ENCODE results near the gene ADGRA3.

DNA sequence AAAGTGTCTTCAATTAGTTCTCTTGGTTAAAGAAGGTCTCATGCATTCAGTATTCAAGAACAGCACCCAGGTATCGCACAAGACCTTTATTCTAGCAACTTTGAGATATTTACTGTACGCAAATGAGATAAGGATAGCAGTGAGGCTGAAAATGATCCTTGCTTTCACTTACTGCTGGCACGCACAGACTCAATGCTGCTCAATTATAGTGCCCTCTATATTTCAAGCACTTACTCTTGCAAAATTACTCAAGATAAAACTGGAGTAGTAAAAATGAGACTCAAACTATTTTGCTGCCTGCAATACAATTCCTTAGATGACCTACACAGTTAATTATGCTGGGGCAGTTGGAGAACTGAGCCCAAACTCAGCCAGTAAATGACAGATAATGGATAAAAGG is 60.9 kb downstream of the ADGRA3 start:
- TF ChIP-seq, protein P1, sequence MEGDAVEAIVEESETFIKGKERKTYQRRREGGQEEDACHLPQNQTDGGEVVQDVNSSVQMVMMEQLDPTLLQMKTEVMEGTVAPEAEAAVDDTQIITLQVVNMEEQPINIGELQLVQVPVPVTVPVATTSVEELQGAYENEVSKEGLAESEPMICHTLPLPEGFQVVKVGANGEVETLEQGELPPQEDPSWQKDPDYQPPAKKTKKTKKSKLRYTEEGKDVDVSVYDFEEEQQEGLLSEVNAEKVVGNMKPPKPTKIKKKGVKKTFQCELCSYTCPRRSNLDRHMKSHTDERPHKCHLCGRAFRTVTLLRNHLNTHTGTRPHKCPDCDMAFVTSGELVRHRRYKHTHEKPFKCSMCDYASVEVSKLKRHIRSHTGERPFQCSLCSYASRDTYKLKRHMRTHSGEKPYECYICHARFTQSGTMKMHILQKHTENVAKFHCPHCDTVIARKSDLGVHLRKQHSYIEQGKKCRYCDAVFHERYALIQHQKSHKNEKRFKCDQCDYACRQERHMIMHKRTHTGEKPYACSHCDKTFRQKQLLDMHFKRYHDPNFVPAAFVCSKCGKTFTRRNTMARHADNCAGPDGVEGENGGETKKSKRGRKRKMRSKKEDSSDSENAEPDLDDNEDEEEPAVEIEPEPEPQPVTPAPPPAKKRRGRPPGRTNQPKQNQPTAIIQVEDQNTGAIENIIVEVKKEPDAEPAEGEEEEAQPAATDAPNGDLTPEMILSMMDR (IDR thresholded peaks at IDR 0.05): no peak
- TF ChIP-seq CREB1 (CRISPR knock-in tag; IDR thresholded peaks at IDR 0.05) (no peak), CREM (CRISPR knock-in tag; IDR thresholded peaks at IDR 0.05) (no peak), ZNF416 (CRISPR knock-in tag; IDR thresholded peaks at IDR 0.05) (no peak), JUN (CRISPR knock-in tag; IDR thresholded peaks at IDR 0.05) (no peak), ESRRA (CRISPR knock-in tag; IDR thresholded peaks at IDR 0.05; ENCODE audit: borderline replicate concordance) (no peak), TEAD4 (CRISPR knock-in tag; IDR thresholded peaks at IDR 0.05) (no peak), ETV6 (CRISPR knock-in tag; IDR thresholded peaks at IDR 0.05) (no peak)
- TF ChIP-seq, protein P2, sequence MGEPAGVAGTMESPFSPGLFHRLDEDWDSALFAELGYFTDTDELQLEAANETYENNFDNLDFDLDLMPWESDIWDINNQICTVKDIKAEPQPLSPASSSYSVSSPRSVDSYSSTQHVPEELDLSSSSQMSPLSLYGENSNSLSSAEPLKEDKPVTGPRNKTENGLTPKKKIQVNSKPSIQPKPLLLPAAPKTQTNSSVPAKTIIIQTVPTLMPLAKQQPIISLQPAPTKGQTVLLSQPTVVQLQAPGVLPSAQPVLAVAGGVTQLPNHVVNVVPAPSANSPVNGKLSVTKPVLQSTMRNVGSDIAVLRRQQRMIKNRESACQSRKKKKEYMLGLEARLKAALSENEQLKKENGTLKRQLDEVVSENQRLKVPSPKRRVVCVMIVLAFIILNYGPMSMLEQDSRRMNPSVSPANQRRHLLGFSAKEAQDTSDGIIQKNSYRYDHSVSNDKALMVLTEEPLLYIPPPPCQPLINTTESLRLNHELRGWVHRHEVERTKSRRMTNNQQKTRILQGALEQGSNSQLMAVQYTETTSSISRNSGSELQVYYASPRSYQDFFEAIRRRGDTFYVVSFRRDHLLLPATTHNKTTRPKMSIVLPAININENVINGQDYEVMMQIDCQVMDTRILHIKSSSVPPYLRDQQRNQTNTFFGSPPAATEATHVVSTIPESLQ (CRISPR knock-in tag; IDR thresholded peaks at IDR 0.05): no peak
- TF ChIP-seq, protein P3, sequence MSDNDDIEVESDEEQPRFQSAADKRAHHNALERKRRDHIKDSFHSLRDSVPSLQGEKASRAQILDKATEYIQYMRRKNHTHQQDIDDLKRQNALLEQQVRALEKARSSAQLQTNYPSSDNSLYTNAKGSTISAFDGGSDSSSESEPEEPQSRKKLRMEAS (CRISPR knock-in tag; IDR thresholded peaks at IDR 0.05): no peak
- TF ChIP-seq, protein P4, sequence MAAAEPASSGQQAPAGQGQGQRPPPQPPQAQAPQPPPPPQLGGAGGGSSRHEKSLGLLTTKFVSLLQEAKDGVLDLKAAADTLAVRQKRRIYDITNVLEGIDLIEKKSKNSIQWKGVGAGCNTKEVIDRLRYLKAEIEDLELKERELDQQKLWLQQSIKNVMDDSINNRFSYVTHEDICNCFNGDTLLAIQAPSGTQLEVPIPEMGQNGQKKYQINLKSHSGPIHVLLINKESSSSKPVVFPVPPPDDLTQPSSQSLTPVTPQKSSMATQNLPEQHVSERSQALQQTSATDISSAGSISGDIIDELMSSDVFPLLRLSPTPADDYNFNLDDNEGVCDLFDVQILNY (CRISPR knock-in tag; IDR thresholded peaks at IDR 0.05): no peak
- TF ChIP-seq, protein P5, sequence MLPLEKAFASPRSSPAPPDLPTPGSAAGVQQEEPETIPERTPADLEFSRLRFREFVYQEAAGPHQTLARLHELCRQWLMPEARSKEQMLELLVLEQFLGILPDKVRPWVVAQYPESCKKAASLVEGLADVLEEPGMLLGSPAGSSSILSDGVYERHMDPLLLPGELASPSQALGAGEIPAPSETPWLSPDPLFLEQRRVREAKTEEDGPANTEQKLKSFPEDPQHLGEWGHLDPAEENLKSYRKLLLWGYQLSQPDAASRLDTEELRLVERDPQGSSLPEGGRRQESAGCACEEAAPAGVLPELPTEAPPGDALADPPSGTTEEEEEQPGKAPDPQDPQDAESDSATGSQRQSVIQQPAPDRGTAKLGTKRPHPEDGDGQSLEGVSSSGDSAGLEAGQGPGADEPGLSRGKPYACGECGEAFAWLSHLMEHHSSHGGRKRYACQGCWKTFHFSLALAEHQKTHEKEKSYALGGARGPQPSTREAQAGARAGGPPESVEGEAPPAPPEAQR (CRISPR knock-in tag; IDR thresholded peaks at IDR 0.05): no peak
